Thymus (tissue), 14 donors: ENCODE results near the gene DISP2. TPM values are rescaled to one million over a fixed set of nuclear protein-coding genes. Genes with fewer than 3 reads are reported as not detected.

ENCODE experiments used
- DNase-seq, 9 donors: peaks; one replicate each; pipeline ENCODE4 v3.0.0-alpha.2; 2013; ENCODE audit warnings: low spot score in 9 of 9, low read depth in 6 of 9, missing footprints in 1 of 9
- H3K27ac ChIP-seq, 2 donors: one replicate each; pipeline ENCODE4 v1.5.1; 2013; ENCODE audit warnings: control low read depth in 1 of 2, low read depth in 1 of 2, low read length in 1 of 2, mild to moderate bottlenecking in 1 of 2, moderate library complexity in 1 of 2
- H3K27me3 ChIP-seq, 2 donors: one replicate each; pipeline ENCODE4 v1.5.1; 2013; ENCODE audit warnings: low read length in 1 of 2; ENCODE audit not compliant: control insufficient read depth in 2 of 2, insufficient read depth in 1 of 2
- H3K36me3 ChIP-seq, 2 donors: one replicate each; pipeline ENCODE4 v1.5.1; 2013; ENCODE audit warnings: low read length in 1 of 2, mild to moderate bottlenecking in 1 of 2, moderate library complexity in 1 of 2; ENCODE audit not compliant: control insufficient read depth in 2 of 2, insufficient read depth in 2 of 2
- H3K4me1 ChIP-seq, 2 donors: one replicate each; pipeline ENCODE4 v1.5.1; 2013; ENCODE audit warnings: low read length in 2 of 2; ENCODE audit not compliant: control insufficient read depth in 2 of 2, insufficient read depth in 2 of 2
- H3K4me3 ChIP-seq, 2 donors: one replicate each; pipeline ENCODE4 v1.5.1; 2013; ENCODE audit warnings: low read length in 2 of 2, control low read depth in 1 of 2, mild to moderate bottlenecking in 1 of 2
- H3K9me3 ChIP-seq, 2 donors: one replicate each; pipeline ENCODE4 v1.5.1; 2013; ENCODE audit warnings: low read length in 1 of 2, mild to moderate bottlenecking in 1 of 2; ENCODE audit not compliant: control insufficient read depth in 2 of 2, insufficient read depth in 1 of 2
- WGBS: extraction: QIAGEN DNeasy Blood & Tissue Kit; methylation state at CpG from one replicate; pipeline ENCODE4 v1.1.7; 2013; 5-methylcytosine and 5-hydroxymethylcytosine counted together
- long read RNA-seq, 10 donors: transcript quantifications; one replicate each; lab custom pipeline, GENCODE V29; 2026
- polyA plus RNA-seq: library from polyadenylated mRNA; stranded (reverse); fragments of 200-250 nt; gene quantifications from one replicate; pipeline ENCODE4 v1.2.3, GENCODE V29; 2013
- total RNA-seq: library from RNA; stranded (reverse); fragments of 120-200 nt; gene quantifications from one replicate; pipeline ENCODE4 v1.2.4, GENCODE V29; 2013
- donor health status: healthy.

DISP2 gene, protein sequence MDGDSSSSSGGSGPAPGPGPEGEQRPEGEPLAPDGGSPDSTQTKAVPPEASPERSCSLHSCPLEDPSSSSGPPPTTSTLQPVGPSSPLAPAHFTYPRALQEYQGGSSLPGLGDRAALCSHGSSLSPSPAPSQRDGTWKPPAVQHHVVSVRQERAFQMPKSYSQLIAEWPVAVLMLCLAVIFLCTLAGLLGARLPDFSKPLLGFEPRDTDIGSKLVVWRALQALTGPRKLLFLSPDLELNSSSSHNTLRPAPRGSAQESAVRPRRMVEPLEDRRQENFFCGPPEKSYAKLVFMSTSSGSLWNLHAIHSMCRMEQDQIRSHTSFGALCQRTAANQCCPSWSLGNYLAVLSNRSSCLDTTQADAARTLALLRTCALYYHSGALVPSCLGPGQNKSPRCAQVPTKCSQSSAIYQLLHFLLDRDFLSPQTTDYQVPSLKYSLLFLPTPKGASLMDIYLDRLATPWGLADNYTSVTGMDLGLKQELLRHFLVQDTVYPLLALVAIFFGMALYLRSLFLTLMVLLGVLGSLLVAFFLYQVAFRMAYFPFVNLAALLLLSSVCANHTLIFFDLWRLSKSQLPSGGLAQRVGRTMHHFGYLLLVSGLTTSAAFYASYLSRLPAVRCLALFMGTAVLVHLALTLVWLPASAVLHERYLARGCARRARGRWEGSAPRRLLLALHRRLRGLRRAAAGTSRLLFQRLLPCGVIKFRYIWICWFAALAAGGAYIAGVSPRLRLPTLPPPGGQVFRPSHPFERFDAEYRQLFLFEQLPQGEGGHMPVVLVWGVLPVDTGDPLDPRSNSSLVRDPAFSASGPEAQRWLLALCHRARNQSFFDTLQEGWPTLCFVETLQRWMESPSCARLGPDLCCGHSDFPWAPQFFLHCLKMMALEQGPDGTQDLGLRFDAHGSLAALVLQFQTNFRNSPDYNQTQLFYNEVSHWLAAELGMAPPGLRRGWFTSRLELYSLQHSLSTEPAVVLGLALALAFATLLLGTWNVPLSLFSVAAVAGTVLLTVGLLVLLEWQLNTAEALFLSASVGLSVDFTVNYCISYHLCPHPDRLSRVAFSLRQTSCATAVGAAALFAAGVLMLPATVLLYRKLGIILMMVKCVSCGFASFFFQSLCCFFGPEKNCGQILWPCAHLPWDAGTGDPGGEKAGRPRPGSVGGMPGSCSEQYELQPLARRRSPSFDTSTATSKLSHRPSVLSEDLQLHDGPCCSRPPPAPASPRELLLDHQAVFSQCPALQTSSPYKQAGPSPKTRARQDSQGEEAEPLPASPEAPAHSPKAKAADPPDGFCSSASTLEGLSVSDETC (N-terminal part only)
- total RNA-seq, result 0.19 TPM
- 0.55 TPM for polyA plus RNA-seq
- long read RNA-seq, donor 1, result 0 reads
- long read RNA-seq, donor 2, result 0 reads
- long read RNA-seq, donor 3, result 0 reads
- long read RNA-seq, donor 4, result 0 reads
- long read RNA-seq, donor 5, result 0 reads
- long read RNA-seq, donor 6, result 0 reads
- long read RNA-seq, donor 7, result 0 reads
- long read RNA-seq, donor 8, result 0 reads
- long read RNA-seq, donor 9, result 0 reads
- long read RNA-seq, donor 10, result 0 reads

GRCh38 chr15:40357723-40358470 is at the start of gene DISP2:
Gene DISP2, plus strand, starts transcription at chr15:40358219. Its CDS starts 103 bp downstream, at chr15:40358322.
- Histone ChIP-seq H3K36me3 (no peaks in the 10 kb centered on the region), H3K27me3 (peaks cover 0 to 12% of the 10 kb centered on the region in 2 donors), H3K4me1 (peaks cover 5 to 22% of the 10 kb centered on the region in 2 donors), H3K9me3 (no peaks in the 10 kb centered on the region), H3K4me3 (peak within 1 kb of the TSS; percentile 57 to 73), H3K27ac (no peak within 1 kb of the TSS)
- peak in 7 of 9 donors; percentile 64 to 88 (median 78) for DNase-seq
- 4% methylated on average over 82 of the region's 82 CpGs for WGBS

DNA sequence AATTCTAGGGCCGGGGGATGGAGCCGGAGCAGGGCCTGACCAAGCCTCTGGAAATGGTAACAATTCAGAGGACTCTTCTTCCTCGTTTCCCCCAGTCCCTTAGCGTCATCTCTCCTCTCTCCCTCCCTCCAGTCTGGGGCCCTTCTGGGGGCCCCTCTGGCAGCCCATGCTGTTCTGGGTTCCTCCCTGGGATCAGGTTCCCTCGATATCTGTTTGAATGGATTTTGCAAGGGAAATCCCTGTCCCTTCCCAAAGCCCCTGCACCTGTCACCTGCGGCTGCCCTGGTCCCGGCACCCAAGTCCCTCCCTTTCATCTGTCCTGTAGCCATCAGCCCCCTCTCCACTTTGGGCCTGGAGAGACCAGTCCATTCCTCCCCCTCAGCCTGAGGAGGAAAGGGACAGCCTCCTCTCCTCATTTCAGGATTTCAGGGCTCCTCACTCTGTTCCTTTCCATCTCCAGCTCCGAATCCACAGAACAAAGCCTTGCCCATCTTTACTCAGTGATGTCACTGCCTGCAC is 48.6 kb upstream of the DISP2 start:
- H3K27ac ChIP-seq, result no peak overlapping the region
- peaks cover 13 to 59% of the 10 kb centered on the region in 2 donors for H3K4me1 ChIP-seq
- WGBS, result 86% methylated on average over 8 of the region's 8 CpGs
- H3K4me3 ChIP-seq, result no peak overlapping the region
- no peaks in the 10 kb centered on the region for H3K9me3 ChIP-seq
- no peaks in the 10 kb centered on the region for H3K36me3 ChIP-seq
- DNase-seq, result no peak
- H3K27me3 ChIP-seq, result peaks cover 0 to 7% of the 10 kb centered on the region in 2 donors

DNA sequence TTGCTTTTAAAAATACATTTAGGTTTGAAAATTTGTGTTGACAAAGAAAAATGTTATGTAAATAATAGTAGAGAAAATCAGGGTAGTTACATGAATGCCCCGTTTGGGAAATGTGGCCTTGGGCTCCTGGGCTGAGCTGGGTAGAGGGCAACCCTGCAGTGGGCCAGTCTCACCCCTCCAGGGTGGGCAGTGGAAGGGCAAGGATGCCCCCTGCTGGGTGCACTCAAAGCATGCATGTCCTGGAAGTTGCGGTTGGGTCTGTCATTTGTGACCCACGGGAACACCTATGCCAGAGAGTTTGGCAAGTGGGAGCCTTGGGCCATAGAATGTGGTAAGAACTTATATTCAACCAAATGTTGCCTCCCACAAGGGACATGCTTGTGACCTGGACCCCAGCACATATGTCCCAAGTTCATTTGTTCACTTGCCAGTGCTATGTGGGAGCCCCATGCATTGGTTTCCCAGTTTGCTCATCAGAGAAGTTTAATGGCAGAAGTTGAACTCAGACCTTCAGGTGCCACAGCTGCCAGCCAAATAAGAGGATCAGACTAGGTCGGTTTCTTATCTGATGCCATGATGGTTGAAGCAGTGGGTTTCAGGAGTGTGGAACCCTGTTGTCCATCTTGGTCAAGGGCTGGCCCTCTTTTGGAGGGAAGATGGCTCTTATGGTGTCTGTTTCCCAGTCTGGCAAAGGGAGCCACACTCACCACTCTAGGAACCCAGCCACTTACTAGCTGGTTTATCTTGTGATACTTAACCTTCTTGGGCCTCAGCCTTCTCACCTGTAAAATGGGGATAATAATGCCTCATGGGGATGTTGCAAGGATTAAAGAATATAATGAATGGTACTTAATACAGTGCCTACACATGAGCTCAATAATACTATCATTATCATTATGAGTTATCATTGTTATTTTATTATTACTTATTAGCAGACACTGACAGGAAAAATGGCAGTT is 47.7 kb upstream of the DISP2 start:
- Histone ChIP-seq H3K27me3 (peaks cover 0 to 7% of the 10 kb centered on the region in 2 donors), H3K27ac (no peak overlapping the region)
- 35% methylated on average over 4 of the region's 4 CpGs for WGBS

GRCh38 chr15:40310993-40311392 is 47.0 kb upstream of the DISP2 start:
- Histone ChIP-seq H3K27ac (no peak overlapping the region), H3K9me3 (no peaks in the 10 kb centered on the region), H3K4me3 (no peak overlapping the region), H3K27me3 (peaks cover 0 to 7% of the 10 kb centered on the region in 2 donors), H3K4me1 (peaks cover 13 to 52% of the 10 kb centered on the region in 2 donors), H3K36me3 (no peaks in the 10 kb centered on the region)
- DNase-seq, result no peak
- 88% methylated on average over 3 of the region's 3 CpGs for WGBS

More for the DNA sequence above, 47.7 kb upstream of the DISP2 start:
- DNase-seq, result peak in 3 of 9 donors; percentile 49 to 73 (median 64)
- H3K4me1 ChIP-seq, result peaks cover 13 to 58% of the 10 kb centered on the region in 2 donors
- H3K36me3 ChIP-seq, result no peaks in the 10 kb centered on the region
- H3K4me3 ChIP-seq, result no peak overlapping the region
- no peaks in the 10 kb centered on the region for H3K9me3 ChIP-seq

DNA sequence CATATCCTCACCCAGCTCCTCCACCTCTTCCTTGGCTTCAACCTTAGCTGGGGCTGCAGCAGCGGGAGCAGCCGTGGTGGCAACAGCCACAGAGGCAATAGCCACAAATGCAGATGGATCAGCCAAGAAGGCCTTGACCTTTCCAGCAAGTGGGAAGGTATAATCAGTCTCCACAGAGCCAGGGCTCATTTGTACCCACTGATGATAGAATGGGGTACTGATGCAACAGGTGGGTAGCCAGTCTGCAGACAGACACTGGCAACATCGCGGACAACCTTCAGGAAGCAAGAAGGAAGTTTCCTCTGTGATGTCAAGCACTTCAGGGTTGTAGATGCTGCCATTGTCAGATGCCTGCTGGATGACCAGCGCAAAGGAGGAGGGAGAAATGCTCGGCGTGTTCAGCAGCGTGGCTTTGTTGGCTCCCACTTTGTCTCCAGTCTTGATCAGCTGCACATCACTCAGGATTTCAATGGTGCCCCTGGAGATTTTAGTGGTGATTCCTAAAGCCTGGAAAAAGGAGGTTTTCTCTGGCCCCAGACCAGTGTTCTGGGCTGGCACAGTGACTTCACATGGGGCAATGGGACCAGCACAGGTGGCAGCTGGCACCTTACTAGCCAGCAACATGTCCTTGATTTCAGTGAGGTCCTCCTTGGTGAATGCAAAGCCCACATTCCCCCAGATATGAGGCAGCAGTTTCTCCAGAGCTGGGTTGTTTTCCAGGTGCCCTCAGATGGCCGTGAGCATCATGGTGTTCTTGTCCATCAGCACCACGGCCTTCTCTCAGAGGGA is 45.5 kb upstream of the DISP2 start:
- DNase-seq, result no peak
- Histone ChIP-seq H3K27ac (no peak overlapping the region), H3K36me3 (no peaks in the 10 kb centered on the region), H3K9me3 (no peaks in the 10 kb centered on the region), H3K4me3 (no peak overlapping the region), H3K27me3 (peaks cover 0 to 7% of the 10 kb centered on the region in 2 donors), H3K4me1 (peaks cover 13 to 36% of the 10 kb centered on the region in 2 donors)
- WGBS, result 97% methylated on average over 10 of the region's 10 CpGs

GRCh38 chr15:40313531-40314398 is 44.3 kb upstream of the DISP2 start:
- Histone ChIP-seq H3K27ac (no peak overlapping the region), H3K9me3 (no peaks in the 10 kb centered on the region), H3K36me3 (no peaks in the 10 kb centered on the region), H3K27me3 (peaks cover 0 to 7% of the 10 kb centered on the region in 2 donors), H3K4me3 (no peak overlapping the region), H3K4me1 (peaks cover 10 to 25% of the 10 kb centered on the region in 2 donors)
- WGBS, result 33% methylated on average over 10 of the region's 10 CpGs
- peak in 1 of 9 donors; percentile 51 for DNase-seq
